NCI-H774 (cell line): ENCODE measurements around the gene TMEM221.
A peak's percentile ranks its signal among the peaks of the same experiment; 100 is the strongest.
"Not testable (repeated sequence)": the region's sequence is repeated elsewhere in the genome, so short reads cannot be mapped to it uniquely, and the experiment has no call there.

Experiments
- DNase-seq: peaks from one replicate; lab custom pipeline; 2025; lab: John Stamatoyannopoulos, UW

Gene TMEM221

DNA sequence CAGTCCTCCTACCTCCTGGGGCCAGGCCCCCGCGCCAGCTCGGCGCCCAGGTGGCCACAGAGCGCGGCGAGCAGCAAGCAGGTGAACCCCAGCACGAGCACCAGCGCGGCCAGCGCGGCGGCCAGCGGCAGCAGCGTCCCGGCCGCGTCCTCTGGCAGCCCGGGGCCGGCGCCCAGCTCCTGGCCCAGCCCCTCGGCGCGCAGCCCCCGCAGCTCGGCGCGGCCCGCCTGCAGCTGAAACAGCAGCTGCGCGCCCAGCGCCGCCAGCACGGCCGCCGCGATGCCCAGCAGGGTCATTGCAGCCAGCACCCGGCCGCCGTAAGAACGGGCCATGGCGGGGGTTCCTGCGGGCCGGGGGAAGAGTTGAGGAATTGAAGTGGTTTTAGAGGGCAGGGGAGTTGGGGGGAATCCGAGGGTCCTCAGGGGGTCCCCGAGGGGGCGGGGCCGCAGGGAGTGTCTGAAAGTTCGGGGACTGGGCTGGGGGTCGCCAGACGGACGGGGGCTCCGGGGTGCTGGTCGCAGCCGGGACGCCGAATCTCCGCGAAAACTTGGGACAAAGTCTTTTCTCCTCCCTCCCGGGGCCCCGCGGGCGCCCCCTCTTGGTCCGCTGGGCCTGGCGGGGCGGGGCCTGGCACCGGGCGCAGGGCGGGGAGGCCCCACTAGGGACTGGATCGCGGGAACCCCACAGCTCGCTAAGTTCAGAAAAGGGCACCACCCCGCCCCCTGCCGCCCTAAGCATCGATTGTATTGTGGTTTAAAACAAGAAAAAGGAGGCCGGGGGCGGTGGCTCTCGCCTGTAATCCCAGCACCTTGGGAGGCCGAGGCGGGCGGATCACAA is at the start of gene TMEM221:
TSS of gene TMEM221 (minus strand) at position 538 of the 837 bp plus-strand sequence. CDS start at position 332, 206 bp downstream.
- DNase-seq = no peak

GRCh38 chr19:17497149-17497798 is 48.8 kb upstream of the TMEM221 start:
- DNase-seq = no peak

- DNase-seq = peak; percentile 27
Observed at GRCh38 chr19:17496337-17496997, 48.0 kb upstream of the TMEM221 start.

- DNase-seq = no peak
Observed at GRCh38 chr19:17495639-17496296, 47.3 kb upstream of the TMEM221 start.

DNA sequence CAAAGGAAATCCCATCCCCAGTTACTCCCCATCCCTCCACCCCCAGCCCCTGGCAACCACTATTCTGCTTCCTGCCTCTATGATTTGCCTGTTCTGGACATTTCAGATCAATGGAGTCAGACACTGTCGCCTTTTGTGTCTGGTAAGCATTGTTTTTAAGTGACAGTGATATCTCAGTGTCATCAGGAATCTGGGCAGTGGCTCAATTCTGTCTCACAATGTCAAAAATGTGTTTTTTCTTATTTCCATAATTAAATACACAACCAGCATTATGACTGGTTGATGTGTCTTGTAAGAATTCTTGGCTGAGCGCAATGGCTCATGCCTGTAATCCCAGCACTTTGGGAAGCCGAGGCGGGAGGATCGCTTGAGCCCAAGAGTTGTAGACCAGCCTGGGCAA is 42.8 kb upstream of the TMEM221 start:
- no peak for DNase-seq

GRCh38 chr19:17490411-17490810 is 41.9 kb upstream of the TMEM221 start:
- DNase-seq = no peak

GRCh38 chr19:17489392-17490030 is 41.0 kb upstream of the TMEM221 start:
- DNase-seq = no peak

GRCh38 chr19:17488593-17489391 is 40.3 kb upstream of the TMEM221 start:
- peak; percentile 78 for DNase-seq

DNA sequence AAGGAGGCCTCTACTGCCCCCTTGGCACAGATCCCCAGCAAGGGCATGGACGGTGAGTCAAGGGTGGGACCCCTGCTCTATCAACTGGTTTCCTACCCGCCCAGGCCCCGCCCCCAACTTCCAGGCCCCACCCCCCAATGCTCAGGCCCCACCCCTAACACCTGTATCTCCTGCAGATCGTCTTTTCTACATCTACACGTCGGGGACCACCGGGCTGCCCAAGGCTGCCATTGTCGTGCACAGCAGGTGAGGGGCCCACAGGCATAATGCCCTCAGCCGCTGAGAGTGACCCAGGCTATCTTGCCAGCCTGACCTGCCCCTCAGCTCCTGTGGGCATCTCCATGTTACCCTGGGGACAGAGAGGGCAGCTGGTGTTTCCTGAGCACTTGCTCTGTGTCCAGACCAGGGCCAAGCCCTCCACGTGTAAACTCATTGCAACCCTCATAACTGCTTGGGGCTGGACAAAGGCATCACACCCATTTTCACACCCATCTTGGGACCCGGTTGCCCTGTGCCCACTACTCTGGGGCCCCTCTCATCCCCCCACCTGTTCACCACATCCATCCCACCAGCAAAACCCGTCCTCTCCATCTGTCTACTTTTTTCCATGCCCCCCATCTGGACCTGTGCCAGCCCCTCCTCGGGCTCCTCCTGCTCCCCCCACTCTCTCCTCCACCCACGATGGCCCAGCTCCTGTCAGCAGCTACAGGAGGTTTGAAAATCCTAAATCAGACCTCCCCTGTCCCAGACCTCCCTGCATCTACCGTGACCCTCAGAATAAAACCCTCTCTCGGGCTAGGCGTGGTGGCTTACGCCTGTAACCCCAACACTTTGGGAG is 39.0 kb upstream of the TMEM221 start:
- no peak for DNase-seq

- DNase-seq = no peak
Observed at GRCh38 chr19:17486545-17487240, 38.2 kb upstream of the TMEM221 start.

GRCh38 chr19:17484520-17485185 is 36.2 kb upstream of the TMEM221 start:
- DNase-seq = no peak

GRCh38 chr19:17483605-17484002 is 35.1 kb upstream of the TMEM221 start:
- no peak for DNase-seq

GRCh38 chr19:17482877-17483604 is 34.6 kb upstream of the TMEM221 start:
- DNase-seq = no peak

GRCh38 chr19:17481986-17482385 is 33.5 kb upstream of the TMEM221 start:
- DNase-seq = no peak

GRCh38 chr19:17479325-17479791 is 30.9 kb upstream of the TMEM221 start:
- no peak for DNase-seq

DNA sequence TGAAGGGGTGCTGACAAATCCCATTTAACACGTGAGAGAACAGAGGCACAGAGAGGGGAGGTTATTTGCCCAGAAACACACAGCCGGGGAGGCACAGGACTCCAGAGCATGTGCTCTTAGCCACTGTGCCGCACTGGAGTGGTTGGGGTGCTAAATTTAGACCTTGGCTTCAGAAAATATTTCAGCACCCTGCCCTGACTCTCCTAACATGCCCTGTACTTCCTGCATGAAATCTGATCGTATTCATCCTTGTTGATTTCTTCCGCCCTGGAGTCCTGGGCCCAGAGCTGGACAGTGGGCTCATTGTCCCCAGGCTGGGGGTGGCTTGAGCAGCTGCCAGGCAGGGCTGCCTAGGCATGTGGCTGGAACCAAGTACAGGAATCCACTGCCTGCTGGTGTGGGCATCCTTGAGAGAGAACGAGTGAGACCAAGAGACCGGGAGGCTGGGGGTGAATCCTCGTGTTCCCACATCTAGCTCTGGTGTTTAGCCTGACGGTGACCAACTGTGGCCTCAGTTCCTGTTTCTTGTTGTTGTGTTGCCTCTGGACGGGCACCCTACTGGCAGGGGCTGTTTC is 27.2 kb upstream of the TMEM221 start:
- DNase-seq = no peak

DNA sequence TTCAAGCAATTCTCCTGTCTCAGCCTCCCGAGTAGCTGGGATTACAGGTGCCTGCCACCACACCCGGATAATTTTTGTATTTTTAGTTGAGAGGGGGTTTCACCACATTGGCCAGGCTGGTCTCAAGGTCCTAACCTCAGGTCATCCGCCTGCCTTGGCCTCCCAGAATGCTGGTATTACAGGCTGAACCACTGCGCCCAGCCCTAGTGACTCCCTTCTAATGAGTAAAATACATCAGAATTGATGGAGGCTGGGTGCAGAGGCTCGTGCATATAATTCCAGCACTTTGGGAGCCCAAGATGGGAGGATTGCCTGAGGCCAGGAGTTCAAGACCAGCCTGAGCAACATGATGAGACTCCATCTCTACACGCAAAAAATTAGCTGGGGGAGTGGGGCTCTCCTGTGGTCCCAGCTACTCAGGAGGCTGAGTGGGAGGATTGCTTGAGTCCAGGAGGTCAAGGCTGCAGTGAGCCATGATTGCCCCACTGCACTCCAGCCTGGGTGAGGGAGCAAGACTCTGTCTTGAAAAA is 26.6 kb upstream of the TMEM221 start:
- DNase-seq = not testable (repeated sequence)
